Mucosa of gallbladder (tissue), 1 donor: Measurements from ENCODE around the gene CHSY1. TPM values are rescaled to one million over a fixed set of nuclear protein-coding genes. Genes with fewer than 3 reads are reported as not detected.

Source experiments
- DNase-seq: peaks from one replicate; pipeline ENCODE4 v3.0.0-alpha.2; 2020; ENCODE audit warnings: low spot score
- total RNA-seq: library from RNA; stranded (reverse); gene quantifications from one replicate; pipeline ENCODE4 v1.2.1, GENCODE V29; 2021
- donor health status: DM: no; HTN: no; CAD: no.

Gene CHSY1
- total RNA-seq, 1 donor from 2014 or later, result 18.8 TPM

DNA sequence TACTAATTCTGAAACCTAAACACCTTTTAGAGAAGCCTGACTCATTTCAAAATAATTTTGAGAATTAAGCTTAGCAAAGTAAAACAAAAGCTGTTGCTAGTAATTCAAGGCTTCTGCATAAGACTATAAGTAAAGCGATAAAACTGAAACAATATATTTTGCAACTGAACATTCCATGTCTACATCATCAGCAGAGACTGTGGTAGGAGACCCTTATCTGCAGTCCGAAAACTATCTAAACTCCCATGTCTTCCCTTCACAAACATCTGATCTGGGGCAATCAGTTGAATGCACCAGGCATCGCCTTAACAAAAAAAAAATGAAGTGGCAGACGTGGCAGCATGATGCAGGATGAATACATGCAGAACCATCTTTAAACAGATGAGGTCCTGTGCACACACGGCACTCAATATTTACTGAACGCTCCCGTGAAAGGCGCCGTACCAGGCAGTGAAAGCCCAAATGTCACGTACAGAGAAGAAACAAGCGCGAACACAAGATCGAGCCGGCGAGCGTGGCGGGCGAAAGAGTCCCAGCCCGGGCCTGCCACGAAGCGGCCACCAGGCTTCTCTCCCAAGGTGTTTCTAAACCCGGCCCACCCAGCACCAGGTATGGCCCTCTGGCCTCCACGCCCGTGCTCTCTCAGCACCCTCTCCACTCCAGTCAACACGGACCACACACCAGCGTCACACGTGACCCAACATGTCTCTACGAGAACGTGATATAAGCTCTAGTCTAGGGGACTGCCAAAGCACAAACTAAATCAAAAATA, 63.0 kb downstream of the CHSY1 start:
- DNase-seq, result no peak

- no peak for DNase-seq
Measured at GRCh38 chr15:101187820-101188636, 63.8 kb downstream of the CHSY1 start.

DNA sequence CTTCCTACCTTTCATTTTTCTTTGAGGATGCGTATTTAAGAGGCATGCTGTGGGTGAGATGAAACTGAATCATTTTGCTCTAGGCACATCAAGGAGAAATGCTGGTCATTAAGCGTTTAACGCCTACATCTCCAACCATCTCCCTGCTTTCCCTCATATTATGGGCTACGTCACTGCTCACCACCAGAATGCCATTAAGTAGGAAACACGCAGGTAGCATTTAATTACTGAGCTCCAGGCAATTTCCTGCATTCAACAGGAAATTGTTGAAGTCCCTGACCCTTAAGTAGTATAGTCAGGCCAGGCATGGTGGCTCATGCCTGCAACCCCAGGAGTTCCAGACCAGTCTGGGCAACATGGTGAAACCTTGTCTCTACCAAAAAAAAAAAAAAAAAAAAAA, 66.1 kb downstream of the CHSY1 start:
- DNase-seq, result no peak

- DNase-seq, result no peak
Measured at GRCh38 chr15:101185336-101185735, 66.5 kb downstream of the CHSY1 start.

DNA sequence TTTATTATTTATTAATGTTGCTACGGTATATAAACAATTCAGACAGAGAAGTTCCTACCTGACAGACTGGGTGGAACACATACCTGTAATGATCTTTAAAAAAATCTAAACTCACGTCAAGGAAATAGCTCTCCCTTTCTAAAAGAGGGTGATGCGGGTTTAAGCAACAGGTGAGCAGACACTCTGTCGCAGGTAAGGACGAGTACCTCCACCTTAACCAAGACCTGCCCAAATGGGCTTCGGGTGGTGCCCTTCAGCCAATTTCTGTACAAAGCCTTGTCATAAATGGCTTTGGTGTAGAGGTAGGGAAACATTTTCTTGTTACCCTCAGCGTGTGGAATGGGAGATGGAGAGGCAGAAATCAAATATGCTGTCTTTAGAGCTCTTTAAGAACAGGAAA, 67.0 kb downstream of the CHSY1 start:
- no peak for DNase-seq

- DNase-seq, result no peak
Measured at GRCh38 chr15:101183931-101184305, 67.9 kb downstream of the CHSY1 start.

DNA sequence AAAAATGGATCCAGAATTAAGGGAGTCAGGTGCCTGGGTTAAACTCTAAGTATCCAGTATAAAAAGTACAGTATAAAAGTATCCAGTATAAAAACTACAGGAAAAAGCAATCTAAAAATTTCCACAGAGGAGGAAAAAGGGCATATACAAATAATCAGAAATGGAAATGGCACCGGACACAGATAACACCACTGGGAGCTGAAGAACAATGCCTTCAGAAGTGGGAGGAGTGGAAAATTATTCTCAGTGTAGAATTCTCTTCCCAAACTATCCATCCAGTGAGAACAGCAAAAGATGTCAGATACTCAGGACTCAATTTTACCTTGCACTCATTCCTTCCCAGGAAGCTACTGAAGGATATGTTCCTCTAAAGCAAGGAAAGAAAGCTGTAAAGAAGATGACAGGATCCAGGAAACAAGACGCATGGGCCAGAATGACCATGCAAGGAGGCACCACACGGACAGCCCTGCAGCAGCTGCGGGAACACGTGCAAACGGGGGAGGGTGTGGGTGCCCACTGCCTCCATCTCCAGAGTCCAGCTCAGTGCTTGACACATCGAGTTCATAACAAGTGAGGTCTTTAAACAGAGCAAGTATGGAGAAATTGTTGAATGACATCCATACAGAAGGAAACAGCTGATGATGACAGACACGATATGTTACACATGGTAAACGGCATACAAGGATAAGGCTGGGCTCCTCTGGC, 68.5 kb downstream of the CHSY1 start:
- no peak for DNase-seq

- DNase-seq, result no peak
Measured at GRCh38 chr15:101182215-101182614, 69.6 kb downstream of the CHSY1 start.

GRCh38 chr15:101181349-101181748, 70.5 kb downstream of the CHSY1 start:
- DNase-seq, result no peak

DNA sequence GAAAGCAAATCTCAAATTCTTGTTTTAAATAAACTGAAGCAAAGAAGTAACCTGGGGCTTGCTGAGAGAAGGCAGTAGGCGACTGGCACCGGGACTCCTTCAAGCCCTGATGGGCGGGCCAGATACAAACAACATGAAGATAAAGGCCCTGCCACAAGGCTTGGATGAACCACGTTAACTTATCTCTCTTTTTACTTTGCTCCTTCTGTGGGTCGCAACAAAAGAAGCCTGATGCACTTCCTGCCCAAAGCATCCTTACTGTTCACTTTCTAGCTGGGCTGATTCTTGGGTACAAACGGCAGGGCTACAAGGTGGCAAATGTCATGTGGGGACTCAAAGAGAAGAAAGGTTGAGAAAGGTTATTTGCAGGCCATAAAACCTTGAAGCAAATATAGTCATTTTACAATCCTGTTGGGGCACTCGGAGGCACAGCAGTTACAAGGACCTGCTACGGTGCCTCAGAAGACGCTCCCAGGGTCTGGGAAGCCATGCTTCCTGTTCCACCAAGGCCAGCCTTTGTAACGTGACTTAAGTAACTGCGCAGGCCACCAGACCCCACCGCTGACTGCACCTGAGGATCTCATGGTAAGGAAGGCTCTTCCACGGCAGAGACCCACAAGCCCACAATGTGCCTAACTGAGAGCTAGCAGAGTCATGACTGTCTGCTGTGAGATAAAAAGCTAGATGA, 71.1 kb downstream of the CHSY1 start:
- DNase-seq, result no peak

DNA sequence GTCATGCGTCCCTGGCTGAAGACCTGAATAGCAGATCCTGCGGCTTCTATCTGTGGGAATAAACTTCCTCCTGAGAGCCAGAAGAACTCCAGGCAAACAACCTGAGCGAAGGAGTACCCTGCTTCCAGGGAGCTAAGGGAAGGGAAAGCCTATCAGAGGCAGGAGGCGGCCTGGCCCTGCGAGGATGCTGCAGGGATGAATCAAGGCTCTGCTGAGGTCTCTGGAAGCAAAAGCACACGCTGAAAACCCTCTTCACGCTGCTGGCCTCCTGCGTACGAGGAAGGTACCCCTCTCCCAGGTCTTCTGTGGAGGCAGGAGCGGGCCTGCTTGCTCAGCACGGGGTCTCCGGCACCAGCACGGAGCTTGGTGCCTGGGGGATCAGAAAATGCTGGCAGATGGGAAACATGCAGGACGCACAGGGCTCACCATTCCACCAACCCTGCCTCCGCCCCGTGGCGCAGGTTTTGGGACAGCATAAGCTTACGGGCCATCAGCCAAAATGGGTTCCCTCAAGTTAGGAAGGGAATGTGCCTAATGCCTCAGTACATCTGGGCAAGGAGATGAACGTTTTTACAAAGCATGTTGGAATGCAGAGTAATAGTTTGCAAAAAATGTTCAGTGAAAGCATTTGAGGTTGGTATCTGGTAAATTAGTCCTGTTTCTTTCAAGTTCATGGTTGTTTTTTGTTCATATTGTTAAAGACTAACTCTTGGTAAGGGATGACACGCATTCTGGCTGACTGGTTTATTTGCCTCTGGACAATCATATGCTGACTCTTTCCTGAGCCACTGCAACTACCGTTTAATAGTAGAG, 72.3 kb downstream of the CHSY1 start:
- no peak for DNase-seq

DNA sequence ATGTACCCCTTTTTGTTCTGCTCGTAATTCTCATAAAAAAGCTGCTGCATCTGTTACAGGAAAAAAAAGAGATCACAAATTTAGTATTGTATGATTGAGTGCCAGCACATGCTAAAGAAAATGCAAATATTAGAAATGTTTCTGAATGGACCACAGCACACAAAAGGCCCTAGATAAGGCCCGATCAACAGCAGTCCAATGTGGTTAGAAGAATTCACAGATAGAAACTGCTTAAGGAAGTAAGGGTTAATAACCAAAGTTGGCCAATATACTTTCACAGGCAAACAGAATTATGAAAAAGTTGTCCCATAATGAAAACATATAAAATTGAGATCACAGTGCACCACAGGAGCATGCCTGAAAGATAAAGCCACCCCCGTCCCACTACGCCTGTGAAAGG, 72.9 kb downstream of the CHSY1 start:
- DNase-seq, result no peak

DNA sequence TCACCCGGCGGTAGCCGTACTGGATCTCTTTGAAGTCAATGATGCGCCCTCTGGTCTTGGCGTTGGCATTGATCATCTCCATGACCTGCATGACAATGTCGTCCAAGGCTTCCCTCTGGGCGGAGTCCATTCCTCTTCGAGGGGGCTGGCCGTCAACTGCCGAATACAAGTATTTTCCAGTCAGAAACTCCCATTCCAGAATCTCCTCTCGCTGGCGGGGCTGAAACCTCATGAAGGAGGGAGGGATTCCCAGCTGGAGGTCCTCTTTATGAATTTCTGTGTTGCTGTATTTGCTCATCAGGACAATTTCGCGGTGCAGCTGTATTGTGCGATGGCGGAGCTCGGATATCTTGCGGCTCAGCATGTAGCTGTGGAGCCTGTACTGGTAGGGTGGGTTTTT, 73.4 kb downstream of the CHSY1 start:
- no peak for DNase-seq

DNA sequence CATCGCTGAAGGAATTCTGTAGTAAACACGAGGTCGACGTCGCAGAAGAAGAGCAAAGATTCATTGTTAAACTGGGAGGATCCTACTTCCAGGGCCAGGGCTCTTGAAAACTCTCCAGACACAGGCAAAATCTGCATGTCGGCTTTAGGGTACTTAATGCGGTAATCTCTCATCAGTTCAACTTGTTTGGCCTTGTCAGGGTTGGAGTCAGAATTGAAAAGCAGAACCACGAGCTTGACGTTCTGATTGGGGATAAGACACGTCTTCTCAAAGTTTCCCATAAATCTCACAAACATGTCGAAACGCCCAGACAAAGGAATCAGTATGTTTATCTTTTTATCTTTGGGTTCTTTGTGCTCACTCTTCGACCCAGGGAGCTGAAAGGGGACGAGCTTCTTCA, 74.0 kb downstream of the CHSY1 start:
- no peak for DNase-seq

GRCh38 chr15:101176625-101177024, 75.2 kb downstream of the CHSY1 start:
- DNase-seq, result no peak

DNA sequence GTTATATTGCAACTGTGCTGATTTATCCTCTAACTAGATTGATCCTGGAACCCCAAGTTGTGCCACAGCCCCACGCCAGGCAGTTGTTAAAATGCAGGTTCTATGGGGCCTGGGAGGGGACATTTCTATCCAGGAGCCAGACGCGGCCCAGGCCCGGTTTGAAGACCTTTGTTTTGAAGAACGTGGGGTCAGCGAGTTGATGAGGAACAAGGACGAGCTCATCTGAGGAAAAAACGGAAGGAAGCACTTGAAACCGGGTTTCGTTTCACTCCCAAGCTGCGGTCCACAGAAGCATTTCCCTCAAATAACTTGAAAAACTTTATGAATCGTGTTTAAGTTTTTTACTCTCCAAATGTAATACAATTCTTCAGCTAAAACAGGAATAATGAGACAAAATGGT, 76.4 kb downstream of the CHSY1 start:
- no peak for DNase-seq

DNA sequence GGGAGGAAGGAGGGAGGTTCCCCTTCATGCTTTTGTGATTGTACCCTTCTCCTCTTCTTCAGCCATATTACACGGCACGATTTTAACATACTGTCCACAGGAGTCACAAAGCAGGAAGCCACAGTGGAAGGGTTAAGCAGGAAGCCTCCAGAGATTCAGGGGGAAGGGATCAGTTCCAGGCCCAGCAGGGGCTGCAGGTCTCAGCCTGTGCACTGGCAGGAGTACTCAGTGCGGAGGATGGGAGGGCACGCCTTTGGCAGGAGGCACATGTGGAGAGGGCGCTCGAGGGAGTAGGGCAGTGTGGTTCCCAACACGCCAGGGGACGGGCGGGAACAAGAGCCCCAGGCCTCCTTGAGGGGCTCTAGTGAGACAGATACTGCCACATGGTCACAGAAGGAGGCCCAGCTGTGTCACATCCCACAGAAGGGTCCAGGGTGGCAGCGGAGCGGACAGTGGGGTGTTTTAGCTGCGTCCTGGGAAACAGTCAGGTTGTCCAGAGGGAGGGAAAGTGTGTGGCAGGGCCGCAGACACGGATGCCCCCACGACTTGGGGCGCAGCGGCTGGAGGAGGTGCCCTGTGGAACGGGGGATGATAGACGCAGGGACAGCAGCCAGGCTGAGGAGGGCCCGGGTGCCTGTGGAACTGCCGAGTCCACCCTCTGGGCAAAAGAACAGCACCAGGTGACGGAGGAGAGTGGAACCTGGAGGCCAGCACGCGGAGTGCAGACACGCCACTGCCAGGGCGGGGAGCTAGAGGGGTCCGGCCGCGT, 77.5 kb downstream of the CHSY1 start:
- DNase-seq, result no peak

DNA sequence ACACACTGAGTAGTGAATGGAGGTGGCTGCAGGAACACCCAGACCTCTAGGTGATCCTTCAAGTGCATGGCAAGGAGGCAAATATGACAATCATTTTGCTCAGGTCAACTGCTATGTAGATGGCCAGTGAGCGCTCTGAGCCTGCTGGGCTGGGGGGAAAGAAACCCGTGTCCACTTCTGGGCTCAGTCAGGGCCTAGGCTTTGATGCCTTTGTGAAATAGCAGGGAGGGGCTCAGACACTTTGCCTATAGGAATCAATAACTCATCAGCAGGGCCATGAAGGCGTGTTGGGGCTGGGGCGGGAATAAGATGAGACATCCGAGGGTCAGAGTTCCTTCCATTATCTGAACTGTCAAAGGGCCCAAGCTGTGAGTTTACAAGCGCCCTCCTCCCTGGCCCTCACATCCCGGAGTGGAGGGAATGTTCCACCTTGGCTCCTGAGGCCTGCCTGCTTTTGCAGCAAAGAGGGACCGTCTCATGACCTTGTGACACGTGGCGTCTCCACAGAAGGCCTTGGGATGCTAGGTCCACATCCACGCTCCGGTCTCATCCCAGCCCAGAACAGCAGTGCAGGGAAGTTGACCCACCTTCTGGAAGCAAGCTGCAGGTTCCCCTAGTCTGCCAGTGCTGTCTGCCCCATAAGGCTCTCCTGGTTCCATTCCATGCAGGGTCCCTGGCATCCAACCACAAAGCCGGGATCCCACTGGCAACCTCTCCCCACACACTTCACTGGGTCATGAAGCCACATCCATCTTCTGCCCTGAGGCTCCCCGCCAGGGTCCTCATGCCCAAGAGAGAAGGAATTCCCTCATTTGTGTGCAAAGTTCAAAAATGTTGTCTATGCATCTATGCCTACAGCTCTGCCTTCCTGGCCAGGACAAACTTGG, 78.4 kb downstream of the CHSY1 start:
- no peak for DNase-seq

GRCh38 chr15:101172501-101173071, 79.3 kb downstream of the CHSY1 start:
- DNase-seq, result no peak
